ENCODE data around the gene NEK9.

The NEK9 gene

DNA sequence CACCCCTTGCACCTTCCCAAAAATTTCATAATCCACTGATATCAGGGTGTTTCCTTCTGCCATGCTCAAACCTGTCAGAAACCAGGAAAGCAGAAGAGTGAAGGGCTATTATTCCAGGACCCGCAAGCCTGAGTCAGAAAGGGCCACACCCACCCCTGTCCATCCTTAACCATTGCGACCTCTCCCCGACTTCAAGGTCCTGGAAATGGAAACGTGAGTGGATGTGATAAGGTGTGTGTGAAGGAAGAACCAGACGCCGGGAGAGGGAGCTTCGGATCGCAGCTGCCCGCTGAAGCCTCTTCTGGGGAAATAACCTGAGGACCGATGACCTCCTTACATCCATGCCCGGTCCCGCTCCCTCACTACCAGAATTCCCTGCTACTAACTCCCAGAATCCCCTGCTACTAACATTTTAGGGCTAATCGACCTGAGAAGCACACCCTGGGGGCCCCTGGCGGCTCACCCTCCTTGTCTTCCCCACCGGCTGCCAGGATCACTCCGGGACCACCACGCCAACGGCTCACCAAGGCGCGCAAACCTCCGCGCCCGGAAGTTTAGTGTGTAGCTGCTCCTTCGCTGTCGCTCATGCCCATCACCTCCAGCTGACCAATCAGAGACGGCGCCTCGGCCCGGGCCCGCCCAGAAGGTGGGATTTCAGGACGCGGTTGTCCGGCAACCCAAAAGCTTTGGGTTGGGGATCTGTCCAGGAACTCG lies 63.2 kb downstream of the NEK9 start, which contains the start of gene ACYP1:
ACYP1 (minus strand) TSS at position 534 of the 714 bp plus-strand sequence; CDS start at position 63, 471 bp downstream.
- DNase-seq: peak; percentile 94

DNA sequence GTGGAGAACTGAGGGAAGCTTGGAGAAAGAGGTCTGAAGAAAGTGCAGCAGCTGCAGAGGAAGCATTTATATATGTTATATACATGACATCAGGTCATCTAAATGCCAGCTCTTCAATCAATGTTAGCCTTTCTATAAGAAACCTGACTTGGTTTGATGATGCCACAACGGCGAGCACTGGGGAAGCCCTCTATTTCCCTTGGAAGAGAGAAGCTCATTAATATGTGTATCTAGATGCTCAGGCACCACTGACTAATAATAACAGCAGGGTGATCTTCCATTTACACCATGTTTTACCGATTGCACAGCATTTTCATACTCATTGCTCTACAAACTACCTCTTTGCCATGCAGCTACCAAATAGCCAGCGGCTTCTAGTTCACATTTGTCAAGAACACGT lies 63.8 kb downstream of the NEK9 start:
- DNase-seq: no peak

DNA sequence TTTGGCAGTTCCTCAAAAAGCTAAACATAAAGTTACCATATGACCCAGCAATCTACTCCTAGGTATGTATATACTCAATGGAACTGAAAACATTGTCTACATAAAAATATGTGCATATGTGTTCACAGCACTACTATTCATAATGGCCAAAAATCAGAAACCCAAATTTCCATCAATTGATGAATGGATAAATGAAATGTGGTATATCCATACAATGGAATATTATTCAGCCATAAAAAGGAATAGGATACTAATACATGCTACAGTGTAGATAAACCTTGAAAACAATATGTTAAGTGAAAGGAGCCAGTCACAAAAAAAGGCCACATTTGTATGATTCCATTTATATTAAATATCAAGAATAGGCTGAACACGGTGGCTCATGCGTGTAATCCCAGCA lies 66.4 kb downstream of the NEK9 start:
- DNase-seq: no peak

DNA sequence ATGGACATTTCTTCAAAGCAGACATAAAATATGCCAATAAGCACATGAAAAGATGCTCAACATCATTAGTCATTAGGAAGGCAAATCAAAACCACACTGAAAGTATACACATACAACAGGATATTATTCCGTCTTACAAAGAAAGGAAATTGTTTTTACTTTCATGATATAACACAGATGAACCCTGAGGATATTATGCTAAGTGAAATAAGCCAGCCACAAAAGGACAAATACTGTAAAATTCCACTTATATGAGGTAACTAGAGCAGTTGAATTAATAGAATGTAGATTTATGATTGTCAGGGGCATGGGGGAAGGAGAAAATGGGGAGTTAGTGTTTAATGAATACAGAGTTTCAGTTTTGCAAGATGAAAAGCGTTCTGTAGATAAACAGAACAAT lies 67.2 kb downstream of the NEK9 start:
- DNase-seq: no peak

DNA sequence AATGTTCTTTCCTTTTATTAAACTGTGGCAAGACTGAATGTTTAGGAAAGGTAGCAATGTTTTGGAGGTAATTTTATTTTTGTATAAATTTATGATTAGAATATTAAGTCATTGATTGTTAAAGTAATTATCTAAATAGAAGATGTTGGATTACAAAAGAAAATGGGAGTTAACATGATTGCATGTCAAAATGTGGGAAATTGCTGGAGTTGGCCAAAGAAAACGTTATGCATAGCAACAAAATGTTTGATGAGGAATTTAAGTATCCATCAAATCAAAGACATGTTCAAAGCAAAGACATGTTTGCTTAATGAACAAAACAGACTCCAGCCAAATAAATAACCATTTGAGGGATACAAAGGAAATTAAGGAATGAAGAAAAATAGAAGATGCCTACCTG lies 72.4 kb downstream of the NEK9 start:
- DNase-seq: no peak

DNA sequence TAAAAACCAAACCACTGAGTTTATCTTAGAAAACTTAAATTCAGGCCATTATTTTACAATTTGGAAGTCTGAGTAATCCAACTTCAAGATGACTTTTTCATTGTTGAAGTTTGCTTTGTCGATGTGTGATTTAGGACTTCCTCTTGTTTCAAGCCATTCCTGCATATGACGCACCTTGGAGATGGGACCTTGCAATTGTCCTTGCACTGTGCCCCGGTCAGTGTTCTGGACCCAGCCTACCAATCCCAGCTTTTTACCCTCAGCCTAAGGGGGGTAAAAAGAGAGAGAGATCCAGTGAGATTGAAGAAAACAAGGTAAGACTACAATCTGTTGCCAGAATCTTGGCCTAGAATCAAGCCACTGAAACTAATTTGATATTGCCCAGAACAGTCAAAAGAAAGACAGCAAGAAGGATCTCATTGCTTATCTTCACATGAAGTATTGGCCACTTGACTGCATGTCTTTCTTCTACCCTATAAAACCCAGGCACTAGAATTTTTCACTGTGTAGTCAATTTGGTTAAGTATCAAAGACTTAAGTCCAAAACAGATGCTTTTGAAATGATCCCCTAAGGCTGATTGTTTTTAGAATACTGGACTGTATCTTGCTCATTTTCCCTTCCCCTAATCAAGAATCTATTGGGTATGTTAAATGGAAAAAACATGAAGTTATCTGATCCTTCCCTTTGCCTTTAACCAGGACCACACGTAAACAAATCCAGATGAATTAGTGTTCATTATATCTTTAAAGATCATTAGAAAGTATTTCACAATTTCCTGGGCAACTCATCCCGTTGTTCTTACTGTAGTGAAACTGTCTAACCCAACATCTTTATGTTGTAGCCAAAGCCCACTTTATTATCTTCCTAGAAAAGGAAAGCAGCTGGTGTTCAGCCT lies 73.2 kb downstream of the NEK9 start:
- no peak for DNase-seq

DNA sequence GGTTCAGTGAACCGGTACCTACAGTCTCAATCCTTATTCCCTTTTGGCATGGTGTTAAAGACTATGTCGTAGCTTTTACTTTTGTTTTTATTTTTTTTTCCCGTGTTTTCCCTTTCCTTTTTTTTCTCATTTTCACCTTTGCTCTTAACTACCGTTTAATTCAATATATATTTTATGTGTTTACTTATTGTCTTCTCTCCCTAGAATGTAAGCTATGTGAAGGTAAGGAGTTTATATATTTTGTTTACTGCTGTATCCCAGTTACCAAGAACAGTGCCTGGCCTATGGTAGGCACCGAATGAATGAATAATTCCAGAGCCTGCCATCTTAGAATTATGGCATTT lies 75.3 kb downstream of the NEK9 start:
- DNase-seq: no peak

DNA sequence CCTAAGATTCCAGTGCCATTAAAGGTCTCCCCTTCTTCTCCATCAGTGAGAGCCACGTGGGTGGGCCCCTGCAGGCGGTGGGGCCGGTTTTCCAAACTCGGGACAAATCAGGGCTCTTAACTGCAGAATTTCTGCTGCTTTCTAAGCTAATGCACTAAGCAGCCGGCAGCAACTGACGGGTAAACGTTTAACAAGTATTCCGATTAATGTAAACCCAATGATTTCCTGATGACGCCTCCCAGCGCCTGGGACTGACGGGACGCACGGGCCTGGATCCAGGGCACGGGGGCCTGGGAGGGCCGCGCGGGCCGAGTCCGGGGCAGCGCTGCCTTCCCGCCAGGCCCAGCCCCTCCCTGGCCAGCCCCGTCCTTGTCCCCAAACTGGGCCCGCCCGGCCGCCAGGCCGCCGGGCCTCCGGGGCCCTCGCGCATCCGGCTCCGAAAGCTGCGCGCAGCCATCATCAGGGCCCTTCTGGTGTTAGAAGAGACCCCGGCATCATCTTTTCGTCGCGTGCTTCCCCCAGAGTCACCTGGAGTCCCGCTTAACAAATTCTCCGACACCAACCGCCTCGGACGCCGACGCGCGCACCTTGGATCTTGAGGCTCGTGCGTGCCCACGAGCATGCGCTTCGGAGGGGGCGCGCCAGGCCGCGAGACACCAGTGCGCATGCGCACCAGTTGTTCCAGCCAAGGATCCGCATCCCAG lies 75.8 kb downstream of the NEK9 start, which contains the start of gene MLH3:
MLH3 (minus strand) TSS at position 616 of the 704 bp plus-strand sequence. CDS start 1,812 bp downstream, outside the sequence.
- peak; percentile 90 for DNase-seq

DNA sequence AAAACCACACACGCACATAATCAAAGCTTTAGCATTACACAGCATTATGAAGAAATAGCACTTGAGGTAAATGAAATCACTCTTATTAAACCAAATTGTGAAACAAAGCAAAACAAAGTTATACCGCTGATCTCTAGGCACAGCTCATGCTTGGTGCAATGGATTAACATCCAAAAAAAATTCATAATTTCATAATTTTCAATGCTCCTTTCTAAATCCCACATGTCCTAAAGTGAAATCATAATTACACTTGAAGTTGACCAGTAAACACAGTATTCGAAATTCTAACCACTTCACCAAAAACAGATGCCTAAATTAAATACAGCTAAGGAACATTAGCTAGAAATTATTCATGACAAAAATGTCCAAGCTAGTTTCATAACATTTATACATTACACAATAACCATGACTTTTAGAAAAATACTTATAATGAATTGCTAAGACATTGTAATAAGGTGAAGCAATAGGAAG lies 77.1 kb downstream of the NEK9 start:
- DNase-seq: no peak

DNA sequence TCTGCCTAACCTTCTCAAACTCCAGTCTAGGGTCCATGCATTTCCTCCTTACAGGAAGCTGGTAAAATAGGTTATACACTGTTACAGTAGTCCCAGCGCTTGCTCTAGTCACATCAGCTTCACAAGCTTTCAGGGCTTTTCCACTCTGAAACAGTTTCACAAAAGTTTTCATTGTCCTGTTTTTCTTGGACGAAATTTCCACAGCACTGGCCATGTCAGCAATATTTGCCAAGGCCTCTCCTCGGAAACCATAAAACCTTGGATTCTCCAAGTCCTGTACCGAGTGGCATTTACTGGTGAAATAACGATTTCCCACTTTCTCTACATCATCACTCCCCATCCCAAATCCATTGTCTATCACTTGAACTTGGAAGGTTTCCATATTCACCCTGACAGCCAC lies 77.7 kb downstream of the NEK9 start:
- DNase-seq: no peak

DNA sequence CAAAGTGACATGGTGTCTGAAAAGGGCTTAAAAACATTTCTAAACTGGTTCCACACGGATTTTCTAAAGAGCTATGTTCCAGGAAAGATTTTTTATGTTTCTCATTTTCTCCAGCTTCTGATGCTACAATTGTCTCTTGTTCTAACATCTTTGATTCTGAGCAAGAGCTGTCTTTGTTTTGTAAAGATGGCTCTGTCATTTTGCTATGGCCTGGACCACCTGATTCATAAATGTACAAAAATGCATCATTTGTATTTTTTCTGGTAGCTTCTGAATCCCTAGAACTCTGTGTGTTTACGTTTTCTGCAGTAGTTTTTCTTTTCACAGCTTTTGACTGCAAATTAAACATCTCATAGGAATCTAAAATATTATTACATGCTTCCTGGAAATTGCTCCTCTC lies 78.7 kb downstream of the NEK9 start:
- no peak for DNase-seq

DNA sequence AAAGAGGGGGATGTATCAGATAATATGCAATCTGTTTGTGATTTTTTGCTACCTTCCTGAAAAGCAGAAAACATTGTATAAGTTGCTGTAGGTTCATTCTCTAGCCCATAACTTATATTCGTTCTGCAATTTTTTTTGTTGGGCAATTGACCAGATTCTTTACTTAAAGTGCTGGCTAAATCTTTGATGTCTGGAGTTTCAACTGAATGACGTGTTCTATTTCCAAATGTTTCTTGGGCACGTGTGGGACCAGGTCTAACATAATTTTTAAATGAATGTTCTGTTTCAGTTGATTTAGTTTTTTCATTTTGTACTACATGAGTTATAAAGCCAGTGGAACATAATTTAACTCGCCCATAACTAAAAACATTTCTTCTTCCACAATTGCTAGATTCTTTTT lies 79.3 kb downstream of the NEK9 start:
- DNase-seq: no peak

DNA sequence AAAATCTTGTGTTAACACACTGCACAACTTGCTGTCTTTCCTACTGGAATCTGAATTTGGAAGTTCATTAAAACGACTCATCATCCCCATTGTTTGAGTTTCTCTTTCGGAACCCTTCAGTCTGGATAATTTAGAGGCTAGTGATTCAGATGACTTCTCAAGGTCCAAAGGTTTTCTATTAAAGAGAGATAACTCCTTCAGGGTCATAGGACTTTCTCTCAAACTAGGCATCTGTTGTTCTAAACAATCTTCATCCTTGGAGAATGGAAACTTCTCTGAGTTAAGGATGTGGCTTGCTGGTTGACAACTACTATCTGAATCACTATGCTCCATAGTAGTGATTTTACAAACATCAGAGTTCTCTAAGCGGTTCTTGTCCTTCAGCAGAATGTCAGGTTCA lies 79.9 kb downstream of the NEK9 start:
- DNase-seq: no peak

DNA sequence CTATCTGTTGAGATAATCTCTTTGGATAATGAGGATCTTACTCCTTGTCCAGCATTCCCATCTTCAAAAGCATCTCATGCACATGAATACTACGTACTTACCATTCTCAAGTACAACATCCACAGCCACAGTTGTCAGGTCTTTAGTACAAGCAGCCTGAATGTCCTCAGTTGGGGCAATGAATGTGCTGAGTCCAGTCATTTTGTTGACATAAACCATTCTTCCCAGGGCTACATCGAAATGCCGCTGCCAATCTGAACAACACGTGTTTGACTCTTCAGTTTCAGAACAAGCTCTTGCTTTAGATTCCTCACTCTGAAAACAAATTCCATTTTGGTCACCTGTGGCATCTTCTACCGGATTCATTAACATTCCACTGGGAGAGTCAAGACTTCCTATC lies 80.6 kb downstream of the NEK9 start:
- DNase-seq: no peak

DNA sequence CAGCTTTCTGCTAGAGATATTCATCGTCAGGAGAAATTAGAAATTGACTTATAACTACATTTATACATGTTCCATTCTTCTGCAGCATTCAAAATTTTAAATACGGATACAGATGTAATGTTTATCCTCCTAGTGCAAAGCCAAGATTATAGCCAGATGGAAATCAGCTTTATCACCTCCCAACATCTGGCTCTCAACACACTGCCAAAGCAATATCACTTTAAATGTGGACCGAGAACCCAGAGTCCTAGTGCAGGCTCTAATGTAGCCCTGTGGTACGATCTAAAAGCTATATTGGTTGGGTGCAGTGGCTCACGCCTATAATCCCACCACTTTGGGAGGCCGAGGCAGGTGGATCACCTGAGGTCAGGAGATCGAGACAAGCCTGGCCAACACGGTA lies 82.1 kb downstream of the NEK9 start:
- DNase-seq: no peak

DNA sequence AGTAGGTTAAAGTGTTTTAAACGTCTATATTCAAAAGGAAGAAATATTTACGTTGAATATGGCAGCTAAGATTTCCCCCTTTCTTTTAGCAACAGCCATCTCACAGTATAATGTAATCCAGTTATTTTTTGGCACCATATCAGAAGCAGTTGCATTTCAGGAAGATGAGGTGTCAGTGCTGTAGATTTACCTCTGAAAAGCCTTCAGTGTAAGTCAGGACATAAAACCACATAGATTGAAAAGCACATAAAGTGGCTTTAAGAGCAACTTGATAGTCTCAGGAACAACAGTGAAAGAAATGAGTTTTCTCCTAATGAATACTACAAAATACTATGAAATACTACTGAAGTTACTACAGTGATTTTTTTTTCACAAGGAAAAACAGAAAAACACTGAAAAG lies 82.5 kb downstream of the NEK9 start:
- no peak for DNase-seq

DNA sequence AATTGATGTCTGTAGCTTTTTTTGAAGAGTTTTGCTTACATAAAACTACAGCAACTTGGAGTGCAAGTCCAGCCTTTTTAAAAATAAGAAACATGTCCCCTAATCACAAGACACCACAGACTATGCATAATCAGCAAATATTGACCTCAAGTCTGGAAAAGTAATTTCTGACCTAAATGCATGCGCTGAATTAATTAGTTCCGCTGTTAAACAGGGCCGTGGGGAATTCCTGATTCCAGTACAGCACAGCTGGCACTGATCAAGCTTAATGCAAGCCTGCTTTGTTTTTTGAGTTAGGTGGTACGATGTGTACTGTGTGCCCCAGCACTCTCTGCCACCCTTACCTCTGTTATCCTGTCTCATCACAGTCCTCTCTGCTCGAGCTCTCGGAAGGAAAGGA lies 84.8 kb downstream of the NEK9 start:
- no peak for DNase-seq

DNA sequence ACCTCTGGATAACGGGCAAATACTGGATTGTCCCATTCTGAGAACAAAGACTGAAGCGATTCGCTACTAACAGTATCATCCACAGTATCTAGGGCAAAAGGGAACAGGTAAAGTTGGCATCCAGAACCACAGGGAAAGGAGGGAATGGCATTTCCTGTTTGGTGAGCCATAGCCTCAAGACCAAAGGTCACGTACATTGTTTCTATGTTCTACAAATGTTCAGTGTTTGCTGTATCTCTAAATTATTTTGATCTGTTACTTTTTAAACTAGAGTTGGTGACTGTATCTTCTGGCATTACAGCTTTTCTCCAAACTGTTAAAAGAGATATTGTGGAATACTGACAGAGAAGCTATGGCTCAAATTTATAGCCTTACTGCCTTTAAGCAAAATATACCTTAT lies 85.2 kb downstream of the NEK9 start:
- no peak for DNase-seq

DNA sequence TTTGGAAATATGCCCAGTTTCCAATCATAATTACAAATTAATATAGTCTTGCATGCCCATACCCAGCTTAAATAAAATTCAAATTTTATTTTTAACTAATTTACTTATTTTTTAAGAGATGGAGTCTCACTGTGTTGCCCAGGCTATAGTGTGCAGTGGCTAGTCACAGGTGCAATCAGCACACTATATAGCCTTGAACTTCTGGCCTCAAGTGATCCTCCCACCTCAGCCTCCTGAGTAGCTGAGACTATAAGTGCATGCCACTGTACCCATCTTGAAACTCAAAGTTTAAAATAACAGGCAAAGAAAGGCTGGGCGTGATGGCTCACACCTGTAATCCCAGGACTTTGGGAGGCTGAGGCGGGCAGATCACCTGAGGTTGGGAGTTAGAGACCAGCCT lies 85.9 kb downstream of the NEK9 start:
- DNase-seq: no peak

DNA sequence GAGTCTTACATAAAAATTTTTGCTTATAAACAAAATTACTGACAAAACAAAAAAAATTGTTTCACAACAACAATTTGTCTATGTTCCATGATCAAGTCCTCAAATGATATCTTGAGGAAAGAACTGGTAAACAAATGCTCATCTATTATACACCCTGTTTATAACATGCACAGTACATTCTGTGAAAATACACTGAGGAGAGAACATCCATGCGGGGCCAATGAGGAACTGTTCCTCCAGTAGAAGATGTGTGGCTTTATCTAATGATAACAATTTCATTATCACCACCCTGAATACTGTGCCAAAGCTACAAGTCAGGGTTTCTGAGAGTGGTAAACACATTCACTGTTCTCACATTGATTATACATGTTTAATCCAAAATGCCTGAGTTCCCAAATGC lies 86.3 kb downstream of the NEK9 start:
- DNase-seq: no peak

DNA sequence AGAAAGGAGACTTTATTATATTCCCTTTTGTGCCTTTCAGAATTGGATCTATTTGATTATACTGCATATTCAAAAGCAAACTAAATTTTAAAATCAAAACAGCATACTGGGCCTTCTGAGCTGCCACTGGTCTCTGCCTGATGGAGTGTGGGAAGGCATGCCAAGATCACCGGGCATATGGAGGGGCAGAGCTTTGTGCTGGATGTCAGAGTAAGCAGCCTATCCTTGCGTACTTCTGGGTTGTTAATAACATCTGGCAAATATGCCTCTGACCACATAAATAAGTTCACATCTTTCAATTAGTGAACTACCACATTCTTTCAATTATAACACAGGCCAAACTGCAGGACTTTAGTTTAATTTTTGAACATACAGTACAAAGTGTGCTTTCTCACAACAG lies 93.9 kb downstream of the NEK9 start:
- DNase-seq: no peak

DNA sequence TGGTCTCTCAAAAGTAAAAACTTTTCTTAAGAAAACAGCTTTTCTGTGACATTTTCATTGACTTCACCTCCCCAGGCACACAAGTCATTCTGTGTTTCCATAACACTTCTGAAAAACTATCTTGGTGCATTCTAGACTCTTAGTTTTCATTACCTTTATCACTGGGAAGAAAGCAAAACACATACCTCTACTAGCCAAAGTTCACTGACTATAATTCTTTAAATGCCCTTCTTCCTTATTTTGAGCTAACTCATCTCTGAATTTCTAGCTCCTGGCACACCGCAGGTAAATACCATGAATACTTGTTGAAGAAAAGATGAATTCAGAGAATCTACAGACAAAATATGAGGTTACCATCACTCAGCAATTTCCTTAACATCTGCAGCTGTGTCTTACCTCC lies 96.7 kb downstream of the NEK9 start:
- DNase-seq: no peak

Measured in activated CD8-positive, alpha-beta memory T cell treated with anti-CD3 and anti-CD28 coated beads, Interleukin-2, amount 50 U/mL, for 48 hours (primary cell).